ENCODE data around the gene RAB11B.
"Not testable (repeated sequence)": the region's sequence is repeated elsewhere in the genome, so short reads cannot be mapped to it uniquely, and the experiment has no call there.

The RAB11B gene

GRCh38 chr19:8404391-8405151 lies 14.4 kb downstream of the RAB11B start:
- H3K27me3 Mint-ChIP-seq (ENCODE audit: low read depth): no peaks in the 10 kb centered on the region
- H3K4me3 Mint-ChIP-seq: no peak overlapping the region
- TF ChIP-seq CTCF (IDR thresholded peaks at IDR 0.05; ENCODE audit: unreplicated experiment in 3 of 3): no peak
- no peaks in the 10 kb centered on the region for H3K4me1 Mint-ChIP-seq
- H3K36me3 Mint-ChIP-seq (ENCODE audit: low read depth): peaks cover 37% of the 10 kb centered on the region
- H3K27ac Mint-ChIP-seq: no peak overlapping the region
- no peaks in the 10 kb centered on the region for H3K9me3 Mint-ChIP-seq

- H3K9me3 Mint-ChIP-seq; H3K36me3 Mint-ChIP-seq (ENCODE audit: low read depth); H3K27ac Mint-ChIP-seq; H3K4me3 Mint-ChIP-seq; H3K27me3 Mint-ChIP-seq (ENCODE audit: low read depth); H3K4me1 Mint-ChIP-seq: not testable (repeated sequence)
Observed at GRCh38 chr19:8410718-8411117, 20.6 kb downstream of the RAB11B start.

- Mint-ChIP-seq H3K9me3 (no peaks in the 10 kb centered on the region), H3K36me3 (ENCODE audit: low read depth) (no peaks in the 10 kb centered on the region), H3K4me1 (peaks cover 8% of the 10 kb centered on the region), H3K27ac (peak within 1 kb of the TSS in 1 of 3 experiments; percentile 64), H3K4me3 (peak within 1 kb of the TSS; percentile 67 to 84 (median 78)), H3K27me3 (ENCODE audit: low read depth) (no peaks in the 10 kb centered on the region)
- peak; percentile 57 to 72 (median 59) for TF ChIP-seq CTCF (IDR thresholded peaks at IDR 0.05; ENCODE audit: unreplicated experiment in 3 of 3)
Observed at GRCh38 chr19:8412783-8413628, 22.8 kb downstream of the RAB11B start, which contains the start of gene MARCHF2. Gene MARCHF2 (plus strand): TSS chr19:8413305. CDS start chr19:8421841, 8,536 bp downstream.

- Mint-ChIP-seq H3K36me3 (ENCODE audit: low read depth) (no peaks in the 10 kb centered on the region), H3K27me3 (ENCODE audit: low read depth) (no peaks in the 10 kb centered on the region), H3K27ac (no peak overlapping the region), H3K4me1 (peaks cover 13% of the 10 kb centered on the region), H3K4me3 (peak overlapping the region; percentile 67 to 84 (median 78)), H3K9me3 (no peaks in the 10 kb centered on the region)
- TF ChIP-seq CTCF (IDR thresholded peaks at IDR 0.05; ENCODE audit: unreplicated experiment in 3 of 3): no peak
Observed at GRCh38 chr19:8413629-8413995, 23.5 kb downstream of the RAB11B start.

- Mint-ChIP-seq H3K27me3 (ENCODE audit: low read depth) (no peaks in the 10 kb centered on the region), H3K27ac (peak overlapping the region in 1 of 3 experiments; percentile 23), H3K4me1 (peaks cover 13% of the 10 kb centered on the region), H3K36me3 (ENCODE audit: low read depth) (no peaks in the 10 kb centered on the region), H3K9me3 (no peaks in the 10 kb centered on the region), H3K4me3 (peak overlapping the region in 1 of 3 experiments; percentile 39)
- no peak for TF ChIP-seq CTCF (IDR thresholded peaks at IDR 0.05; ENCODE audit: unreplicated experiment in 3 of 3)
Observed at GRCh38 chr19:8416796-8417195, 26.6 kb downstream of the RAB11B start.
